CD4-positive, alpha-beta T cell (primary cell): ENCODE data around the gene BZW1. TPM values are rescaled to one million over a fixed set of nuclear protein-coding genes. Genes with fewer than 3 reads are reported as not detected.

Source experiments
- ATAC-seq: fragments of 200-7000 bp; cut with Tn5 transposase; one replicate; pipeline ENCODE4 v1.10.0; 2022; ENCODE audit warnings: mild to moderate bottlenecking; ENCODE audit not compliant: poor library complexity
- CTCF ChIA-PET: fragments of 350-600 bp; sonication (Branson Sonifier 250); formaldehyde crosslinking; loops from one replicate; lab custom pipeline; 2021; ENCODE audit warnings: antibody characterized with exemption, inconsistent platforms; lab: Charles Lee
- POLR2A ChIA-PET: fragments of 350-600 bp; sonication (Branson Sonifier 250); formaldehyde crosslinking; loops from one replicate; lab custom pipeline; 2021; ENCODE audit warnings: antibody characterized with exemption, inconsistent platforms; lab: Charles Lee
- DNase-seq, 14 experiments: peaks; one replicate each; pipeline ENCODE4 v3.0.0-alpha.2; 2013 to 2020; ENCODE audit warnings: mixed read lengths in 2 of 14
- H3K27ac ChIP-seq, 2 donors: one replicate each; pipeline versions ENCODE4 v1.5.1 to v1.7.0; 2013; ENCODE audit warnings: low read length in 2 of 2, low read depth in 1 of 2, mild to moderate bottlenecking in 1 of 2
- H3K27me3 ChIP-seq, 2 experiments: 1 replicate in 1 of 2; 2 replicates in 1 of 2; pipeline versions ENCODE4 v1.6.1 to v1.7.0; 2013; ENCODE audit warnings: low read length in 2 of 2, control low read depth in 1 of 2, mild to moderate bottlenecking in 1 of 2, moderate library complexity in 1 of 2; ENCODE audit not compliant: insufficient read depth in 2 of 2, control insufficient read depth in 1 of 2
- H3K36me3 ChIP-seq: one replicate; pipeline ENCODE4 v1.6.1; 2013; ENCODE audit warnings: low read length, control low read depth; ENCODE audit not compliant: insufficient read depth
- H3K4me1 ChIP-seq: one replicate; pipeline ENCODE4 v1.6.1; 2013; ENCODE audit warnings: low read length, control low read depth; ENCODE audit not compliant: insufficient read depth
- H3K4me3 ChIP-seq: one replicate; pipeline ENCODE4 v1.5.1; 2013; ENCODE audit warnings: mild to moderate bottlenecking, low read length, moderate library complexity
- H3K9me3 ChIP-seq, 2 experiments: 1 replicate in 1 of 2; 2 replicates in 1 of 2; pipeline versions ENCODE4 v1.6.1 to v1.7.0; 2013; ENCODE audit warnings: low read length in 2 of 2, mild to moderate bottlenecking in 2 of 2, control low read depth in 1 of 2, moderate library complexity in 1 of 2; ENCODE audit not compliant: control insufficient read depth in 1 of 2, insufficient read depth in 1 of 2
- H3K27ac Mint-ChIP-seq: one replicate; pipeline ENCODE4 v1.8.0; 2020; ENCODE audit warnings: mixed read lengths
- H3K27me3 Mint-ChIP-seq: one replicate; pipeline ENCODE4 v1.8.0; 2021; ENCODE audit warnings: mixed read lengths
- H3K36me3 Mint-ChIP-seq: one replicate; pipeline ENCODE4 v1.8.0; 2021; ENCODE audit warnings: low read depth, mixed read lengths
- H3K4me1 Mint-ChIP-seq: one replicate; pipeline ENCODE4 v1.8.0; 2021; ENCODE audit warnings: low read depth, mixed read lengths
- H3K4me3 Mint-ChIP-seq: one replicate; pipeline ENCODE4 v1.8.0; 2020; ENCODE audit warnings: mild to moderate bottlenecking, mixed read lengths
- H3K9me3 Mint-ChIP-seq: one replicate; pipeline ENCODE4 v1.8.0; 2020; ENCODE audit warnings: mixed read lengths
- CTCF ChIP-seq: fragments of 200-600 bp; IDR thresholded peaks from one replicate; pipeline ENCODE4 v1.8.0; 2022; ENCODE audit warnings: antibody characterized with exemption, mild to moderate bottlenecking
- intact Hi-C, 2 experiments: fragments of 100-400 bp; cut with DNase I in 1 of 2; cut with micrococcal nuclease in 1 of 2; formaldehyde crosslinking; loops; one replicate each; pipeline versions ENCODE4 v1.15.1 to v1.9.0; 2023 to 2025; cut with DNase I, micrococcal nuclease
- polyA plus RNA-seq, 2 donors: library from polyadenylated mRNA; unstranded; fragments of 120-200 nt; gene quantifications; one replicate each; pipeline ENCODE4 v1.2.1, GENCODE V29; 2013
- total RNA-seq, 174 experiments: library from RNA in 2 of 174; stranded (reverse) in 2 of 174; gene quantifications; one replicate each; pipeline ENCODE4 v1.2.3 and lab custom pipeline; 2021 to 2026

BZW1 gene
- total RNA-seq, result 100 to 1,000 TPM; 190 to 192 TPM
- 136 TPM for polyA plus RNA-seq (2013, experiment 1 of 2)
- 146 TPM for polyA plus RNA-seq (2013, experiment 2 of 2)
- total RNA-seq (lab: John Stamatoyannopoulos, UW), result 120 to 795 (median 246) reads per million in 172 experiments

GRCh38 chr2:200811333-200812121 lies at the start of gene BZW1:
Gene BZW1, plus strand, starts transcription at chr2:200811910. Its CDS starts 1,308 bp downstream, at chr2:200813218.
- Mint-ChIP-seq H3K9me3 (no peaks in the 10 kb centered on the region), H3K4me1 (peaks cover 57% of the 10 kb centered on the region), H3K36me3 (peaks cover 49% of the 10 kb centered on the region), H3K4me3 (peak within 1 kb of the TSS; percentile 100), H3K27me3 (no peaks in the 10 kb centered on the region), H3K27ac (peak within 1 kb of the TSS; percentile 93)
- Histone ChIP-seq H3K36me3 (peaks cover 31% of the 10 kb centered on the region), H3K9me3 (no peaks in the 10 kb centered on the region), H3K27ac (peak within 1 kb of the TSS; percentile 97 to 99), H3K4me3 (peak within 1 kb of the TSS; percentile 77), H3K4me1 (peaks cover 20% of the 10 kb centered on the region), H3K27me3 (no peaks in the 10 kb centered on the region)
- DNase-seq, result peak; percentile 94 to 98 (median 96)
- intact Hi-C loops, result loop anchor here (1.0 to 5.0 kb wide), 16 partner anchors 51 to 1221 kb away; partner anchors contain the start of genes HYCC2 (in 2 of the 2), C2orf69 (in 1 of the 2), CLK1 (in 1 of the 2) and FZD7 (in 1 of the 2)
- ChIA-PET POLR2A (interaction anchor here (0.6 to 2.3 kb wide), 14 partner anchors 9 to 640 kb away, joined by 3 to 56 read pairs (median 3); partner anchors contain the start of genes CFLAR, CLK1, NIF3L1 and ORC2), CTCF (interaction anchor here (0.8 to 1.6 kb wide), 2 partner anchors 98 to 421 kb away, joined by 3 to 7 read pairs; no protein-coding TSS in a partner anchor)
- no peak for TF ChIP-seq CTCF
- ATAC-seq, result peak; percentile 86

- Histone ChIP-seq H3K4me3 (no peak overlapping the region), H3K9me3 (no peaks in the 10 kb centered on the region), H3K27ac (no peak overlapping the region), H3K36me3 (no peaks in the 10 kb centered on the region), H3K4me1 (no peaks in the 10 kb centered on the region), H3K27me3 (no peaks in the 10 kb centered on the region)
- intact Hi-C loops, result no loop called here
- Mint-ChIP-seq H3K27me3 (peaks cover 5% of the 10 kb centered on the region), H3K9me3 (no peaks in the 10 kb centered on the region), H3K4me3 (no peak overlapping the region), H3K4me1 (no peaks in the 10 kb centered on the region), H3K36me3 (no peaks in the 10 kb centered on the region), H3K27ac (no peak overlapping the region)
- DNase-seq (no peak), ATAC-seq (no peak)
- ChIA-PET POLR2A (no interaction called here), CTCF (interaction anchor here (0.7 kb wide), 1 partner anchor 49 kb away, joined by 3 read pairs; no protein-coding TSS in a partner anchor)
- no peak for TF ChIP-seq CTCF
Observed at GRCh38 chr2:200762127-200762526, 49.6 kb upstream of the BZW1 start.

- Histone ChIP-seq H3K27me3 (no peaks in the 10 kb centered on the region), H3K27ac (no peak overlapping the region), H3K9me3 (no peaks in the 10 kb centered on the region), H3K36me3 (no peaks in the 10 kb centered on the region), H3K4me1 (no peaks in the 10 kb centered on the region), H3K4me3 (no peak overlapping the region)
- Mint-ChIP-seq H3K4me3 (no peak overlapping the region), H3K36me3 (no peaks in the 10 kb centered on the region), H3K27ac (no peak overlapping the region), H3K27me3 (peaks cover 4% of the 10 kb centered on the region), H3K9me3 (no peaks in the 10 kb centered on the region), H3K4me1 (no peaks in the 10 kb centered on the region)
- ChIA-PET CTCF (no interaction called here), POLR2A (no interaction called here)
- intact Hi-C loops, result no loop called here
- DNase-seq, result no peak
- no peak for ATAC-seq
- TF ChIP-seq CTCF, result no peak
Observed at GRCh38 chr2:200763422-200763821, 48.3 kb upstream of the BZW1 start.
